Endodermal cell (in vitro differentiated cells): ENCODE measurements around the gene VWA8. TPM values are rescaled to one million over a fixed set of nuclear protein-coding genes. Genes with fewer than 3 reads are reported as not detected.

Experiments
- DNase-seq: peaks from one replicate; pipeline ENCODE4 v3.0.0-alpha.2; 2017
- H3K27ac ChIP-seq: 2 replicates; pipeline ENCODE4 v1.5.1; 2013; ENCODE audit warnings: mild to moderate bottlenecking, low read depth, low read length, moderate library complexity
- H3K27me3 ChIP-seq: 2 replicates; pipeline ENCODE4 v1.6.1; 2013; ENCODE audit warnings: mild to moderate bottlenecking, low read length, moderate library complexity; ENCODE audit not compliant: insufficient read depth, control insufficient read depth, poor library complexity, severe bottlenecking
- H3K36me3 ChIP-seq: 2 replicates; pipeline ENCODE4 v1.7.0; 2013; ENCODE audit warnings: mild to moderate bottlenecking, low read length, moderate library complexity; ENCODE audit not compliant: control insufficient read depth, insufficient read depth
- H3K4me1 ChIP-seq: one replicate; pipeline ENCODE4 v1.7.0; 2013; ENCODE audit warnings: low read length; ENCODE audit not compliant: control insufficient read depth, insufficient read depth
- H3K4me3 ChIP-seq: 2 replicates; pipeline ENCODE4 v1.5.1; 2013; ENCODE audit warnings: mild to moderate bottlenecking, low read length, moderate library complexity
- H3K9ac ChIP-seq: 2 replicates; pipeline ENCODE4 v1.6.1; 2013; ENCODE audit warnings: mild to moderate bottlenecking, low read length, moderate library complexity; ENCODE audit not compliant: poor library complexity, severe bottlenecking; ENCODE audit errors: extremely low read depth
- H3K9me3 ChIP-seq: 2 replicates; pipeline ENCODE4 v1.6.1; 2013; ENCODE audit warnings: mild to moderate bottlenecking, low read length, moderate library complexity; ENCODE audit not compliant: control insufficient read depth
- H3K27ac Mint-ChIP-seq: 2 replicates; pipeline ENCODE4 v1.8.0; 2020; ENCODE audit warnings: mixed read lengths
- H3K27me3 Mint-ChIP-seq: 2 replicates; pipeline ENCODE4 v1.8.0; 2021; ENCODE audit warnings: mild to moderate bottlenecking, mixed read lengths; ENCODE audit not compliant: insufficient read depth
- H3K36me3 Mint-ChIP-seq: 2 replicates; pipeline ENCODE4 v1.8.0; 2020; ENCODE audit warnings: low read depth, mixed read lengths
- H3K4me1 Mint-ChIP-seq: 2 replicates; pipeline ENCODE4 v1.8.0; 2020; ENCODE audit warnings: mixed read lengths
- H3K4me3 Mint-ChIP-seq: 2 replicates; pipeline ENCODE4 v1.8.0; 2020; ENCODE audit warnings: mild to moderate bottlenecking, moderate library complexity, mixed read lengths
- H3K9me3 Mint-ChIP-seq: 2 replicates; pipeline ENCODE4 v1.8.0; 2020; ENCODE audit warnings: mild to moderate bottlenecking, mixed read lengths
- WGBS, 2 experiments: methylation state at CpG; one replicate each; pipeline versions ENCODE4 v1.1.5 to v1.1.7; 2013; ENCODE audit warnings: missing lambda C conversion rate in 2 of 2, mixed read lengths in 1 of 2; ENCODE audit not compliant: insufficient coverage in 1 of 2, insufficient read length in 1 of 2; 5-methylcytosine and 5-hydroxymethylcytosine counted together
- total RNA-seq, 2 donors: library from RNA; stranded (reverse); fragmentation: NEBNext Ultra II Directional in 1 of 2; extraction: Animal tissue kit (Norgen Biotek cat#: 25700) in 1 of 2; gene quantifications; 2 replicates in 1 of 2; 3 replicates in 1 of 2; pipeline ENCODE4 v1.2.1, GENCODE V29; 2021
- TF ChIP-seq, protein P1 (sequence below): fragments of 200-600 bp; sonication (generic); conservative IDR thresholded peaks from 2 replicates; pipeline ENCODE4 v1.5.0; 2021; ENCODE audit warnings: antibody characterized with exemption, mild to moderate bottlenecking

The VWA8 gene
- total RNA-seq, 2 donors from 2014 or later: 24.6 to 25.6 TPM

DNA sequence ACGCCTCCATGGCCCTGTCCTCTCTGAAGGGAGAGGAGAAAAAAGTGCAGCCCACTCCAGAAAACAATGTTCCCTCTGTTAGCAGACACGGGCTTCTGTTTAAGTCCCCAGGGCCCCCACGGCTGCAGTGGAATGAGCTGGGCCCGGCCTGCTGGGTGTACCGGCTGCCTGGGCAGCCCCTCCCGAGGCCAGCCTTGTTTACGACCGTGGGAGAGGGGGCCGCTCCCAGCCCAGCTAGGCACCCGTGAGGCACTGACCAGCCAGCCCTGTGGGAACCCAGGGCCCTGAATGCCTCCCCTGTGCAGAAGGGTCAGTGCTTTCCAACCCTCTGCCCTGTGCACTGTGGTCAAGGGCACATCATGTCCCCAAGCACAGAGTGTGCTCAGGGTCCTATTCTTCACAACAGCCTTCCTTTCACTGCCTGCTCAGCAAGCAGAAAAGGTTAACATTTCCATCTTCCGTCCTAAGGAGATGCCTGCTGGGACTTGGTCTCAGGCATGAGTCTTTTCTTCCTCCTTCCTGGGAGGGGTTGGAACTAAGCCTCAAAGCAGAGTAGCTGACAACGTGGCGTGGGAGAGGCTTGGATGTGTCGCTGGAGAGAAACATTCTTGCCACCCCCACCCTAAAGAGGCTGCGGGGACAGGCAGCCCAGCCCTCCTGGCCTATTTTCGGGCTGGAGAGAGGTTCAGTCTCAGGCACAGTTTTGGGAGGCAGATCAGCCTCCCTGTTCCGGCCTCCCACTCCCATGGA, 413.5 kb downstream of the VWA8 start:
- Histone ChIP-seq H3K9me3 (no peaks in the 10 kb centered on the region), H3K4me1 (no peaks in the 10 kb centered on the region), H3K9ac (no peak overlapping the region), H3K27me3 (no peaks in the 10 kb centered on the region), H3K4me3 (no peak overlapping the region), H3K27ac (peak overlapping the region; percentile 98), H3K36me3 (no peaks in the 10 kb centered on the region)
- no peak overlapping the region for H3K4me3 Mint-ChIP-seq
- TF ChIP-seq, protein P1, sequence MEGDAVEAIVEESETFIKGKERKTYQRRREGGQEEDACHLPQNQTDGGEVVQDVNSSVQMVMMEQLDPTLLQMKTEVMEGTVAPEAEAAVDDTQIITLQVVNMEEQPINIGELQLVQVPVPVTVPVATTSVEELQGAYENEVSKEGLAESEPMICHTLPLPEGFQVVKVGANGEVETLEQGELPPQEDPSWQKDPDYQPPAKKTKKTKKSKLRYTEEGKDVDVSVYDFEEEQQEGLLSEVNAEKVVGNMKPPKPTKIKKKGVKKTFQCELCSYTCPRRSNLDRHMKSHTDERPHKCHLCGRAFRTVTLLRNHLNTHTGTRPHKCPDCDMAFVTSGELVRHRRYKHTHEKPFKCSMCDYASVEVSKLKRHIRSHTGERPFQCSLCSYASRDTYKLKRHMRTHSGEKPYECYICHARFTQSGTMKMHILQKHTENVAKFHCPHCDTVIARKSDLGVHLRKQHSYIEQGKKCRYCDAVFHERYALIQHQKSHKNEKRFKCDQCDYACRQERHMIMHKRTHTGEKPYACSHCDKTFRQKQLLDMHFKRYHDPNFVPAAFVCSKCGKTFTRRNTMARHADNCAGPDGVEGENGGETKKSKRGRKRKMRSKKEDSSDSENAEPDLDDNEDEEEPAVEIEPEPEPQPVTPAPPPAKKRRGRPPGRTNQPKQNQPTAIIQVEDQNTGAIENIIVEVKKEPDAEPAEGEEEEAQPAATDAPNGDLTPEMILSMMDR: no peak
- H3K4me1 Mint-ChIP-seq: peaks cover 4% of the 10 kb centered on the region
- no peaks in the 10 kb centered on the region for H3K36me3 Mint-ChIP-seq
- peaks cover 12% of the 10 kb centered on the region for H3K9me3 Mint-ChIP-seq
- DNase-seq: peak; percentile 63
- H3K27me3 Mint-ChIP-seq: peaks cover 1% of the 10 kb centered on the region
- no peak overlapping the region for H3K27ac Mint-ChIP-seq
- WGBS, 2 experiments: 77 to 78% methylated on average over 7 to 17 of the region's 17 CpGs

DNA sequence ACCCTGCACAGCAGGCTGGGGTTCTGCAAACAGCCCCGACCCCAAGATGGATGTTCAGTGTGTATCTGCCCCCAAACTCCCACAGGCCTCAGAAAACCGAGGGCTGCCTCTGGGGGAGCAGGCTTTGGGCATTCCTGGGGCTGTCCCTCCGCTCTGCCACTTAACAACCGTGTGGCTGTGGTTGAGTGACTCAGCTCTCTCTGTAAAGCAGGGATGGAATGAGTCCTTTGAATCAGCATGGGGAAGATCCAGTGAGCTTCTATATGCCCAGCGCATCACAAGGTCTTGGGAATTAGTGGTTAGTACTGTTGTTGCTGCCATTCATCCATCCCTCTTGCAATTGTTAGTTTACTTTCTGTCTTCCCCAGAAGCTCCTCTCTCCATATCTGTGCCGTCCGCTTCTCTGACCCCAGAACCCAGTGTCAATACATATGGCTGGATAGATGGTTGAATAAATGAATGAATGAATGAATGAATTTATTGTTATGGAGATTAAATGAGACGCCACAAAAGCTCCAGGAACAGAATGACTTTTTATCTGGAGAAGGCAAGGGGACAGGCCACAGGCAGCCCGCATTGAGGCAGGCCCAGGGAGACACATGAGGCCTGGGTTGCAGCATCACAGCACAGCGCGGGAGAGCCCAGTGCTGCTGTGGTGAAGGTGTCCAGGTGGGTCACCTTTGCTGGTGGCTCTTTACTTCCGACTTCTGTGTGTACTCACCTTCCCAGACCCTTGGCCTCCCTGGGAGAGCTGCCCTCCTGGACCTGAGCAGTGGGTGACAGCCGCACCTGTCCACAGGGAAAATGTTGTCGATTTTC, 414.3 kb downstream of the VWA8 start:
- Histone ChIP-seq H3K9me3 (no peaks in the 10 kb centered on the region), H3K27ac (peak overlapping the region; percentile 98), H3K27me3 (no peaks in the 10 kb centered on the region), H3K36me3 (no peaks in the 10 kb centered on the region), H3K4me3 (no peak overlapping the region), H3K4me1 (no peaks in the 10 kb centered on the region), H3K9ac (no peak overlapping the region)
- DNase-seq: no peak
- Mint-ChIP-seq H3K4me3 (no peak overlapping the region), H3K9me3 (peaks cover 18% of the 10 kb centered on the region), H3K36me3 (no peaks in the 10 kb centered on the region), H3K27ac (no peak overlapping the region), H3K4me1 (peaks cover 4% of the 10 kb centered on the region), H3K27me3 (peaks cover 1% of the 10 kb centered on the region)
- WGBS, 2 experiments: 90 to 94% methylated on average over 7 to 14 of the region's 14 CpGs
- TF ChIP-seq, protein P1: no peak

DNA sequence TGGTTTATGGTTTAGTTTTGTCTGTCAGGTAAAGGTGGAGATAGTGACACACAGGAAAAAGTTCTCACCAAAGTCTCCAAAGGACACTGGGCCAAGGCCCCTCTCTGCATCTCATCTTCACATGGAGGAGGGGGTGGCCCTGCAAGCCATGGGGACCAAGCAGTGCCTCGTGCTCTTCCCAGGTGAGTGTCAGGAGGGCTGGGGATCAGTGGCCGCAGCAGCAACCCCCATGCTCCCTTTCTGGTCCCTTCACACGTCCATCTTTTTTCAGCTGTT, 415.5 kb downstream of the VWA8 start:
- peaks cover 4% of the 10 kb centered on the region for H3K36me3 Mint-ChIP-seq
- H3K4me3 Mint-ChIP-seq: no peak overlapping the region
- no peak for DNase-seq
- Histone ChIP-seq H3K27me3 (no peaks in the 10 kb centered on the region), H3K9me3 (peaks cover 9% of the 10 kb centered on the region), H3K27ac (no peak overlapping the region), H3K4me3 (no peak overlapping the region), H3K36me3 (no peaks in the 10 kb centered on the region), H3K4me1 (no peaks in the 10 kb centered on the region), H3K9ac (no peak overlapping the region)
- no peaks in the 10 kb centered on the region for H3K27me3 Mint-ChIP-seq
- peaks cover 28% of the 10 kb centered on the region for H3K9me3 Mint-ChIP-seq
- 61% methylated on average over 3 of the region's 3 CpGs; no CpG with 5 or more reads in 1 of the 2 experiments for WGBS, 2 experiments
- H3K4me1 Mint-ChIP-seq: peaks cover 4% of the 10 kb centered on the region
- H3K27ac Mint-ChIP-seq: no peak overlapping the region
- TF ChIP-seq, protein P1: no peak
